GM12864 (cell line): Measurements from ENCODE around the gene RYK.
A peak's percentile ranks its signal among the peaks of the same experiment; 100 is the strongest.

Source experiments
- DNase-seq: peaks from one replicate; pipeline ENCODE4 v3.0.0-alpha.2; 2011; ENCODE audit warnings: low read depth
- H3K4me3 ChIP-seq: 2 replicates; pipeline ENCODE4 v1.5.1; 2011; ENCODE audit warnings: mild to moderate bottlenecking, low read depth, low read length, control low read depth
- CTCF ChIP-seq: IDR thresholded peaks from 2 replicates; pipeline ENCODE4 v1.5.1; 2011; ENCODE audit warnings: low read depth, mild to moderate bottlenecking, moderate library complexity, low read length, control low read depth, inconsistent platforms; ENCODE audit errors: missing control alignments

RYK gene

DNA sequence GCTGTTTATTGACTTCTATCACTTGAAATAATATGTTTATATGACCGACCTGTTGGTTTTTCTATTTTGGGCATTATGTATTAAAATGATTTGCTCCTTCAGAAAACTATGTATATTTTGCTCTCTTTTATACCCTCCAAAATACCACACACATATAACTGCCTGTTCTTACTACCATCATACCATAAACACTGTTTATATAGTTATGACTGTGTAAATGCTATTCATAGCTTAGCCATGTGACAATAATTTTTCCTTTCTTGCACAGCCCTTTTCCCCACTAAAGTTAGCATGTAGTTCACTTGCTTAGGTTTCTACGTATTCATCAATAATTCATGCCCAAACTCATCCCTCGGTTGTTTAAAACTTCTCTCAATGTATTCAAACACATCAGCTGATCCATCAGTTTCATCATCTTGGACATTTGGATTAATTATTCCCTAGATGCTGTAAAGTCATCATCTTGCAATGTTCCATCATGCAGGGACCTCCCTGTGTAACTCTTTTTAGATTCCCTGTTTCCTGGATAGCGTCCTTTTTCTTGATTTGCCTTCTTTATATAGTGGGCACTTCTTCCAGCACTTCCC lies 8.2 kb upstream of the RYK start:
- no peak for DNase-seq
- no peak for TF ChIP-seq CTCF
- no peak overlapping the region for H3K4me3 ChIP-seq

GRCh38 chr3:134255404-134255803 lies 4.7 kb upstream of the RYK start:
- TF ChIP-seq CTCF, result no peak
- DNase-seq, result no peak
- H3K4me3 ChIP-seq, result no peak overlapping the region

DNA sequence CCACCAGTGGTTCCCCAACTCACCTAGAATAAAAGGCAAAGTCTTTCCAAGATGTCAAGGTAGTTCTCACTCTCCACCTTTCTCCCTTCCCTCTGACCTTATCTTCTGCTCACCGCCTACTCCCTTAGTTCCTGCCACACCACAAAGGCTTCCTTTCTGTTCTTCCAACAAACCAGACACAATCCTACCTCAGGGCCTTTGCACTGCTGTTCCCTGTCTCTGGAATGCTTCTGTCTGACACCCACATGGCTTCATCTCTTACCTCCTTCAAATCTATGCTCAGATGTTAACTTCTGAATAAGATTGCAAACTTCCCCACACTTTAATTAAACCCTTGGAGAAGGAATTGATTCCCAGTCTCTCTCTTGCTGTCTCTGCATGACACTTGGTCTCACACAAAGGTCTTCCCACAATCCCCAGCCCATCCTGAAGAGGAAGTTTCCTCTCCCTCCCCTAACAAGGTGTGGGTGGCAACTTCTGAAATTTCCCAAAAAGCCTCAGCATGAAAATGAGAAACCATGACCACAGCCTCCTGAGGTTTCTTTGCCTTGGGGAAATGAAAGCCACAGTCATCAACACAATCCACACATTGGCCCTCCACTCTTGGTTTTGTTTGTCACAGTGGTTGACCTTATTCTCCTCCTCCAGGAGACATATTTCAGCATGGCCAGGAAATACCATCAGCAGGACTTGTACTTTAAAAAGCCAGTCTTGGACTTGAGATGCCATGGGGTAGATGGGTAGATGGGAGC lies 3.0 kb upstream of the RYK start:
- no peak for DNase-seq
- no peak for TF ChIP-seq CTCF
- no peak overlapping the region for H3K4me3 ChIP-seq

DNA sequence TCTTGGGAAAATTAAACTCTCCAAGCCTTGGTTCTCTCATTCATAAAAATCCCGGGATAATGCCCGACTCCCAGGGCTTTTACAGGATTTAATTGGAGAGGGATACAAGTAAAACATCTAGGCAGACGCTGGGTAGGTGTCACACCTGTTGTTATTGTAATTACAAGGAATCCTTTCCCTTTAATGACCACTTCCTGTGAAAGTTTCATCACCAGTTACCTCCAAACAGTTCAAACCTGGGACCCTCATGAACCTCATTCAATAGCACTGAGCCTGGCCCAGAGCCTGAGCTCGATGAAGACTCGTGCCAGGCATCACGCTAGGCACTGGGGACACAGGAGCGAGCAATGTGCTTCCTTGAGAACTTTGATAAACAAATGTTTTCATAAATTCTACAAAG lies 2.1 kb upstream of the RYK start:
- no peak for DNase-seq
- no peak overlapping the region for H3K4me3 ChIP-seq
- no peak for TF ChIP-seq CTCF

- H3K4me3 ChIP-seq, result no peak overlapping the region
- no peak for TF ChIP-seq CTCF
Measured at GRCh38 chr3:134251731-134252391, 1.2 kb upstream of the RYK start.

DNA sequence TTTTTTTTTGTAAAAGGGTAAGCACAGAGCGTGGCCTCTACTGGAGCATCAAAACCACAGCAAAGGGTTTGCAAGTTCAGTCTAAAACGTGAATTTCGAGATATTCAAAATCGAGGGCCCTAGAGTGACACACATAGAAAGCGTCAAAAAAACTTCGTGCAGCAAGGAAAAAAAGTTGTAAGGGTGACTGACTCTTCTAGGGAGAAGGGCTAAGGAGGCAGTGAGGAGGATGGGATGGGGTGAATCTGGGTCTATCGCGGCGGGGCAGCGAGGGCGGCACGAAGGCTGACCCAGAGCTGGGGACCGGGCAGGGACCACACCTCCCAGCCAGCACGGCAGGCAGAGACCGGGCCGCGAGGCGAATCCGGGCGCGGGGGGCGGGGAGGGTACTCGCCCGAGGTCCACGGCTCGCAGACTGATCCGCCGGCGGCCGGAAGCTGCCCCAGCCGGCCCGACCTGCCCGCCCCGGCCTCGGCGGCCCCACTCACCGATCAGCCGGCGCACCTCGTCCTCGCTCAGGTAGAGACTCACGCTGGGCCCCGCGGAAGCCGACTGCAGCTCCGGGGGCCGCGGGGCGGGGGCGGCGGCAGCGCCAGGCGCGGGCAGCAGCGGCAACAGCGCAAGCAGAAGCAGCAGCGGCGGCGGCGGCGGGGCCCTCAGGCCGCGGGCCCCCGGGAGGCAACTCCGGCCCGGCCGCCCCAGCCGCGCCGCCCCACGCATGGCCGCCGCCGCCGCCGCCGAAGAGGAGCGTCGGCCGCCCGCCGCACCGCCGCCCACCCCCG lies 533 bp downstream of the RYK start:
- no peak for DNase-seq
- H3K4me3 ChIP-seq, result peak overlapping the region; percentile 82
- TF ChIP-seq CTCF, result no peak

More at GRCh38 chr3:134251731-134252391, 1.2 kb upstream of the RYK start:
- no peak for DNase-seq
